GM12874 (cell line): ENCODE measurements around the gene ZNF146.

Source experiments
- CTCF ChIP-seq: IDR thresholded peaks from 2 replicates; pipeline ENCODE4 v1.5.1; 2011; ENCODE audit warnings: low read depth, mild to moderate bottlenecking, control low read depth, low read length, moderate library complexity; ENCODE audit not compliant: insufficient read depth

Gene ZNF146

GRCh38 chr19:36258028-36258875 is 43.3 kb downstream of the ZNF146 start:
- no peak for TF ChIP-seq CTCF

GRCh38 chr19:36259211-36259610 is 44.3 kb downstream of the ZNF146 start:
- TF ChIP-seq CTCF, result no peak

- TF ChIP-seq CTCF, result no peak
Measured at GRCh38 chr19:36265064-36265463, 50.2 kb downstream of the ZNF146 start.

- TF ChIP-seq CTCF, result no peak
Measured at GRCh38 chr19:36265856-36266374, 51.0 kb downstream of the ZNF146 start.

- no peak for TF ChIP-seq CTCF
Measured at GRCh38 chr19:36266375-36266961, 51.6 kb downstream of the ZNF146 start.

GRCh38 chr19:36267061-36267845 is 52.3 kb downstream of the ZNF146 start:
- no peak for TF ChIP-seq CTCF
